Measurements from ENCODE around the gene ARPC4.

Gene ARPC4

GRCh38 chr3:9793161-9793781, 389 bp downstream of the ARPC4 start:
- DNase-seq (ENCODE audit: low read depth in 2 of 2): peak in 1 of 2 donors; percentile 12

- DNase-seq (ENCODE audit: low read depth in 2 of 2): no peak
Measured at GRCh38 chr3:9794400-9794799, 1.5 kb downstream of the ARPC4 start.

- DNase-seq (ENCODE audit: low read depth in 2 of 2): no peak
Measured at GRCh38 chr3:9795207-9795606, 2.3 kb downstream of the ARPC4 start.

- DNase-seq (ENCODE audit: low read depth in 2 of 2): no peak
Measured at GRCh38 chr3:9797196-9797945, 4.5 kb downstream of the ARPC4 start.

- no peak for DNase-seq (ENCODE audit: low read depth in 2 of 2)
Measured at GRCh38 chr3:9800529-9800928, 7.6 kb downstream of the ARPC4 start.

GRCh38 chr3:9803494-9803893, 10.6 kb downstream of the ARPC4 start:
- DNase-seq (ENCODE audit: low read depth in 2 of 2): no peak

- no peak for DNase-seq (ENCODE audit: low read depth in 2 of 2)
Measured at GRCh38 chr3:9804996-9805395, 12.1 kb downstream of the ARPC4 start.

- no peak for DNase-seq (ENCODE audit: low read depth in 2 of 2)
Measured at GRCh38 chr3:9806137-9806536, 13.3 kb downstream of the ARPC4 start.

- no peak for DNase-seq (ENCODE audit: low read depth in 2 of 2)
Measured at GRCh38 chr3:9806688-9807589, 14.1 kb downstream of the ARPC4 start.

- no peak for DNase-seq (ENCODE audit: low read depth in 2 of 2)
Measured at GRCh38 chr3:9807981-9808344, 15.1 kb downstream of the ARPC4 start.

- peak in 1 of 2 donors; percentile 19 for DNase-seq (ENCODE audit: low read depth in 2 of 2)
Measured at GRCh38 chr3:9808345-9809037, 15.6 kb downstream of the ARPC4 start.

GRCh38 chr3:9809239-9809614, 16.3 kb downstream of the ARPC4 start:
- no peak for DNase-seq (ENCODE audit: low read depth in 2 of 2)

GRCh38 chr3:9809615-9810432, 16.9 kb downstream of the ARPC4 start, which contains the start of gene TTLL3:
TSS of gene TTLL3 (plus strand) at chr3:9810262. CDS start at chr3:9810662, 400 bp downstream.
- DNase-seq (ENCODE audit: low read depth in 2 of 2): peak in 1 of 2 donors; percentile 5

GRCh38 chr3:9810433-9810770, 17.5 kb downstream of the ARPC4 start:
- no peak for DNase-seq (ENCODE audit: low read depth in 2 of 2)

GRCh38 chr3:9810846-9811245, 18.0 kb downstream of the ARPC4 start:
- no peak for DNase-seq (ENCODE audit: low read depth in 2 of 2)

GRCh38 chr3:9812870-9813483, 20.1 kb downstream of the ARPC4 start:
- DNase-seq (ENCODE audit: low read depth in 2 of 2): no peak

GRCh38 chr3:9815986-9816385, 23.1 kb downstream of the ARPC4 start:
- no peak for DNase-seq (ENCODE audit: low read depth in 2 of 2)

GRCh38 chr3:9817436-9817835, 24.6 kb downstream of the ARPC4 start:
- DNase-seq (ENCODE audit: low read depth in 2 of 2): no peak

- no peak for DNase-seq (ENCODE audit: low read depth in 2 of 2)
Measured at GRCh38 chr3:9818666-9819335, 25.9 kb downstream of the ARPC4 start.

GRCh38 chr3:9820543-9820942, 27.7 kb downstream of the ARPC4 start:
- DNase-seq (ENCODE audit: low read depth in 2 of 2): no peak

Data from stimulated activated CD8-positive, alpha-beta memory T cell treated with anti-CD3 and anti-CD28 coated beads, Interleukin-7, amount 100 ng/mL, for 1 hour (primary cell).